ENCODE results near the gene USP9Y.
A peak's percentile ranks its signal among the peaks of the same experiment; 100 is the strongest.

The USP9Y gene

GRCh38 chrY:12756021-12756420, 55.0 kb downstream of the USP9Y start:
- no peak for DNase-seq (ENCODE audit: low read depth in 4 of 4, low spot score in 1 of 4)

GRCh38 chrY:12765976-12766375, 64.9 kb downstream of the USP9Y start:
- no peak for DNase-seq (ENCODE audit: low read depth in 4 of 4, low spot score in 1 of 4)

GRCh38 chrY:12784521-12784920, 83.5 kb downstream of the USP9Y start:
- no peak for DNase-seq (ENCODE audit: low read depth in 4 of 4, low spot score in 1 of 4)

- DNase-seq (ENCODE audit: low read depth in 4 of 4, low spot score in 1 of 4): no peak
These were observed 93.0 kb downstream of the USP9Y start for GRCh38 chrY:12793999-12794398.

- DNase-seq (ENCODE audit: low read depth in 4 of 4, low spot score in 1 of 4): no peak
These were observed 107.0 kb downstream of the USP9Y start for GRCh38 chrY:12808046-12808445.

- no peak for DNase-seq (ENCODE audit: low read depth in 4 of 4, low spot score in 1 of 4)
These were observed 108.0 kb downstream of the USP9Y start for GRCh38 chrY:12809034-12809433.

- DNase-seq (ENCODE audit: low read depth in 4 of 4, low spot score in 1 of 4): no peak
These were observed 122.4 kb downstream of the USP9Y start for GRCh38 chrY:12823408-12823807.

GRCh38 chrY:12826791-12827190, 125.8 kb downstream of the USP9Y start:
- no peak for DNase-seq (ENCODE audit: low read depth in 4 of 4, low spot score in 1 of 4)

- no peak for DNase-seq (ENCODE audit: low read depth in 4 of 4, low spot score in 1 of 4)
These were observed 132.3 kb downstream of the USP9Y start for GRCh38 chrY:12833284-12833683.

GRCh38 chrY:12837550-12837949, 136.5 kb downstream of the USP9Y start:
- no peak for DNase-seq (ENCODE audit: low read depth in 4 of 4, low spot score in 1 of 4)

- DNase-seq (ENCODE audit: low read depth in 4 of 4, low spot score in 1 of 4): no peak
These were observed 140.3 kb downstream of the USP9Y start for GRCh38 chrY:12841368-12841767.

- no peak for DNase-seq (ENCODE audit: low read depth in 4 of 4, low spot score in 1 of 4)
These were observed 145.8 kb downstream of the USP9Y start for GRCh38 chrY:12846793-12847192.

- DNase-seq (ENCODE audit: low read depth in 4 of 4, low spot score in 1 of 4): no peak
These were observed 154.8 kb downstream of the USP9Y start for GRCh38 chrY:12855791-12856275.

GRCh38 chrY:12867960-12868359, 166.9 kb downstream of the USP9Y start:
- no peak for DNase-seq (ENCODE audit: low read depth in 4 of 4, low spot score in 1 of 4)

- no peak for DNase-seq (ENCODE audit: low read depth in 4 of 4, low spot score in 1 of 4)
These were observed 195.9 kb downstream of the USP9Y start for GRCh38 chrY:12896973-12897372.

- DNase-seq (ENCODE audit: low read depth in 4 of 4, low spot score in 1 of 4): no peak
These were observed 197.6 kb downstream of the USP9Y start for GRCh38 chrY:12898604-12899003.

- peak in 3 of 4 experiments; percentile 48 to 74 (median 64) for DNase-seq (ENCODE audit: low read depth in 4 of 4, low spot score in 1 of 4)
These were observed 203.8 kb downstream of the USP9Y start, which contains the start of gene DDX3Y for GRCh38 chrY:12904618-12905516. Gene DDX3Y (plus strand): TSS chrY:12904868. CDS start chrY:12904937, 69 bp downstream.

- DNase-seq (ENCODE audit: low read depth in 4 of 4, low spot score in 1 of 4): peak in 3 of 4 experiments; percentile 36 to 52 (median 48)
These were observed 204.5 kb downstream of the USP9Y start for GRCh38 chrY:12905517-12905872.

GRCh38 chrY:12905895-12906294, 204.9 kb downstream of the USP9Y start:
- no peak for DNase-seq (ENCODE audit: low read depth in 4 of 4, low spot score in 1 of 4)

All from stimulated activated CD4-positive, alpha-beta T cell treated with anti-CD3 and anti-CD28 coated beads, Interleukin-1b, Interleukin-23, amount 100 ng/mL, for 24 hours (primary cell).